CD14-positive monocyte (primary cell): ENCODE data around the gene SH3TC2. TPM values are rescaled to one million over a fixed set of nuclear protein-coding genes. Genes with fewer than 3 reads are reported as not detected.

Experiments used
- DNase-seq, 3 donors: peaks; one replicate each; pipeline ENCODE4 v3.0.0-alpha.2; 2011 to 2022
- H2AFZ ChIP-seq: 2 replicates; pipeline ENCODE4 v1.6.0; 2012; ENCODE audit warnings: mild to moderate bottlenecking, low read depth, low read length, inconsistent platforms; ENCODE audit not compliant: insufficient read depth, poor library complexity, severe bottlenecking
- H3K27ac ChIP-seq, 2 donors: 1 replicate in 1 of 2; 2 replicates in 1 of 2; pipeline ENCODE4 v1.5.1; 2012 to 2013; ENCODE audit warnings: low read length in 2 of 2, control low read depth in 1 of 2, inconsistent platforms in 1 of 2, low read depth in 1 of 2, mild to moderate bottlenecking in 1 of 2
- H3K27me3 ChIP-seq, 2 donors: one replicate each; pipeline versions ENCODE4 v1.6.0 to v1.6.1; 2011 to 2013; ENCODE audit warnings: low read length in 2 of 2; ENCODE audit not compliant: control insufficient read depth in 2 of 2, insufficient read depth in 2 of 2
- H3K36me3 ChIP-seq, 2 donors: replicated peaks in 1 of 2; 1 replicate in 1 of 2; 2 replicates in 1 of 2; pipeline versions ENCODE4 v1.5.1 to v1.6.1; 2012 to 2013; ENCODE audit warnings: low read length in 2 of 2, control low read depth in 1 of 2, inconsistent platforms in 1 of 2, mild to moderate bottlenecking in 1 of 2; ENCODE audit not compliant: insufficient read depth in 2 of 2, control insufficient read depth in 1 of 2
- H3K4me1 ChIP-seq, 2 donors: 1 replicate in 1 of 2; 2 replicates in 1 of 2; pipeline versions ENCODE4 v1.5.1 to v1.6.1; 2012 to 2013; ENCODE audit warnings: low read length in 2 of 2, control low read depth in 1 of 2, inconsistent platforms in 1 of 2, mild to moderate bottlenecking in 1 of 2, moderate library complexity in 1 of 2; ENCODE audit not compliant: insufficient read depth in 2 of 2, control insufficient read depth in 1 of 2
- H3K4me2 ChIP-seq: replicated peaks from 2 replicates; pipeline ENCODE3; 2012; ENCODE audit warnings: low read length, moderate library complexity, mild to moderate bottlenecking; ENCODE audit not compliant: poor library complexity, severe bottlenecking; ENCODE audit errors: extremely low read depth
- H3K4me3 ChIP-seq, 3 experiments: fragments of 200-600 bp in 1 of 3; sonication (generic) in 1 of 3; replicated peaks in 1 of 3; 1 replicate in 2 of 3; 2 replicates in 1 of 3; pipeline ENCODE4 v1.5.1; 2011 to 2013; ENCODE audit warnings: low read length in 3 of 3, mild to moderate bottlenecking in 3 of 3, control low read depth in 2 of 3, low read depth in 2 of 3, inconsistent platforms in 1 of 3, moderate library complexity in 1 of 3
- H3K79me2 ChIP-seq: 2 replicates; pipeline ENCODE4 v1.6.0; 2012; ENCODE audit warnings: mild to moderate bottlenecking, control low read depth, inconsistent platforms, low read length, moderate library complexity; ENCODE audit not compliant: insufficient read depth
- H3K9ac ChIP-seq: 2 replicates; pipeline ENCODE4 v1.6.0; 2017; ENCODE audit warnings: low read length, mild to moderate bottlenecking; ENCODE audit not compliant: insufficient read depth, poor library complexity, severe bottlenecking
- H3K9me3 ChIP-seq, 2 donors: replicated peaks in 1 of 2; 1 replicate in 1 of 2; 2 replicates in 1 of 2; pipeline versions ENCODE4 v1.5.1 to v1.6.1; 2012 to 2013; ENCODE audit warnings: low read length in 2 of 2, control low read depth in 1 of 2; ENCODE audit not compliant: control insufficient read depth in 1 of 2, insufficient read depth in 1 of 2
- H4K20me1 ChIP-seq: 2 replicates; pipeline ENCODE4 v1.6.0; 2012; ENCODE audit warnings: mild to moderate bottlenecking, low read length, control low read depth, moderate library complexity; ENCODE audit not compliant: insufficient read depth
- H3K27ac Mint-ChIP-seq, 7 donors: one replicate each; pipeline ENCODE4 v1.8.0; 2020; ENCODE audit warnings: mild to moderate bottlenecking in 7 of 7, mixed read lengths in 7 of 7, moderate library complexity in 6 of 7, inconsistent platforms in 2 of 7
- H3K27me3 Mint-ChIP-seq, 3 donors: one replicate each; pipeline ENCODE4 v1.8.0; 2021 to 2022; ENCODE audit warnings: low read depth in 3 of 3, mild to moderate bottlenecking in 3 of 3, mixed read lengths in 3 of 3, moderate library complexity in 3 of 3, inconsistent platforms in 1 of 3
- H3K36me3 Mint-ChIP-seq, 2 donors: one replicate each; pipeline ENCODE4 v1.8.0; 2020; ENCODE audit warnings: mixed read lengths in 2 of 2, inconsistent platforms in 1 of 2, mild to moderate bottlenecking in 1 of 2
- H3K4me1 Mint-ChIP-seq: one replicate; pipeline ENCODE4 v1.8.0; 2020; ENCODE audit warnings: mild to moderate bottlenecking, mixed read lengths
- H3K4me3 Mint-ChIP-seq, 2 donors: one replicate each; pipeline ENCODE4 v1.8.0; 2020; ENCODE audit warnings: mild to moderate bottlenecking in 2 of 2, mixed read lengths in 2 of 2, moderate library complexity in 1 of 2
- H3K9me3 Mint-ChIP-seq, 7 donors: one replicate each; pipeline ENCODE4 v1.8.0; 2020 to 2022; ENCODE audit warnings: mixed read lengths in 7 of 7, mild to moderate bottlenecking in 6 of 7, moderate library complexity in 6 of 7, inconsistent platforms in 2 of 7
- WGBS: methylation state at CpG from one replicate; pipeline ENCODE4 v1.1.5; 2013; ENCODE audit warnings: missing lambda C conversion rate; ENCODE audit not compliant: insufficient coverage; 5-methylcytosine and 5-hydroxymethylcytosine counted together
- intact Hi-C, 2 donors: fragments of 100-400 bp; cut with micrococcal nuclease; formaldehyde crosslinking; loops; one replicate each; pipeline versions ENCODE4 v1.15.0 to v1.15.1; 2023
- polyA plus RNA-seq, 3 donors: library from polyadenylated mRNA; depleted of rRNA in 1 of 3; unstranded in 2 of 3; stranded (reverse) in 1 of 3; fragments of 300-500 nt in 2 of 3; fragments of >200 nt in 1 of 3; fragmentation: Illumina TruSeq in 2 of 3; gene quantifications; 1 replicate in 2 of 3; 2 replicates in 1 of 3; pipeline ENCODE4 v1.2.3, GENCODE V29; 2012 to 2021
- TF ChIP-seq, protein P1 (sequence below): fragments of 200-600 bp; IDR thresholded peaks from one replicate; pipeline ENCODE4 v1.8.0; 2022; ENCODE audit warnings: antibody characterized with exemption, mild to moderate bottlenecking

Gene SH3TC2
- polyA plus RNA-seq, 3 donors, result 0.01 to 0.30 (median 0.14) TPM

DNA sequence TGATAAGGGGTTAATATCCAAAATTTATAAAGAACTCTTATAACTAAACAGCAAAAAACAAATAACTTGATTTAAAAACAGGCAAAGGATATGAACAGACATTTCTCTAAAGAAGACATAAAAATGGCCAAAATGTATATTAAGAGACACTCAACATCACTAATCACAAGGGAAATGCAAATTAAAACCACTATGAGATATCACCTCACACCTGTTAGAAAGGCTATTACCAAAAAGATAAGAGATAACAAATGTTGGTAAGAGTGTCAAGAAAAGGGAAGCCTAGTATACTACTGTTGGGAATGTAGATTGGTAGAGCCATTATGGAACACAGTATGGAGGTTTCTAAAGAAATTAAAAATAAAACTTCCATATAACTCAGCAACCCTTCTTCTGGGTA lies 19.4 kb upstream of the SH3TC2 start:
- H3K4me3 Mint-ChIP-seq, result no peak overlapping the region
- intact Hi-C loops, result no loop called here

DNA sequence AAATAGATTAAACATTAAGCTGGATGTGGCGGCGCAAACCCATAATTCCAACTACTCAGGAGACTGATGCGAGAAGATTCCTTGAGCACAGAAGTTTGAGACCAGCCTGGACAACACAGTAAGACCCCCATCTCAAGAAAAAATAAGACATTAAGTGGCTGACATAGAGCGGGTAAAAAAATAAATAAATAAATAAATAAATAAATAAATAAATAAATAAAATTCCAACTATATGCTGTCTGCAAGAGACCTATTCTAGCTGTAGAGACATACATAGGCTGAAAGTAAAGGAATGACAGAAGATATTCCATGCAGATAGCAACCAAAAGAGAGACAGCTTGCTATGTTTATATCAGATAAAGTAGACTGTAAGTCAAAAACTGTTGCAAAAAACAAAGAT lies 17.4 kb upstream of the SH3TC2 start:
- Histone ChIP-seq H4K20me1 (no peaks in the 10 kb centered on the region), H3K4me3 (no peak overlapping the region), H3K9me3 (no peaks in the 10 kb centered on the region), H3K79me2 (no peaks in the 10 kb centered on the region), H3K9ac (no peak overlapping the region), H3K27ac (no peak overlapping the region), H2AFZ (no peak overlapping the region), H3K27me3 (no peaks in the 10 kb centered on the region), H3K4me1 (no peaks in the 10 kb centered on the region), H3K4me2 (no peak overlapping the region), H3K36me3 (no peaks in the 10 kb centered on the region)
- no peak overlapping the region for H3K4me3 Mint-ChIP-seq
- H3K36me3 Mint-ChIP-seq, result peaks cover 0 to 2% of the 10 kb centered on the region in 2 donors
- peaks cover 0 to 4% (median 0%) of the 10 kb centered on the region in 7 donors for H3K9me3 Mint-ChIP-seq
- no peak overlapping the region for H3K27ac Mint-ChIP-seq
- no peaks in the 10 kb centered on the region for H3K4me1 Mint-ChIP-seq
- TF ChIP-seq, protein P1, sequence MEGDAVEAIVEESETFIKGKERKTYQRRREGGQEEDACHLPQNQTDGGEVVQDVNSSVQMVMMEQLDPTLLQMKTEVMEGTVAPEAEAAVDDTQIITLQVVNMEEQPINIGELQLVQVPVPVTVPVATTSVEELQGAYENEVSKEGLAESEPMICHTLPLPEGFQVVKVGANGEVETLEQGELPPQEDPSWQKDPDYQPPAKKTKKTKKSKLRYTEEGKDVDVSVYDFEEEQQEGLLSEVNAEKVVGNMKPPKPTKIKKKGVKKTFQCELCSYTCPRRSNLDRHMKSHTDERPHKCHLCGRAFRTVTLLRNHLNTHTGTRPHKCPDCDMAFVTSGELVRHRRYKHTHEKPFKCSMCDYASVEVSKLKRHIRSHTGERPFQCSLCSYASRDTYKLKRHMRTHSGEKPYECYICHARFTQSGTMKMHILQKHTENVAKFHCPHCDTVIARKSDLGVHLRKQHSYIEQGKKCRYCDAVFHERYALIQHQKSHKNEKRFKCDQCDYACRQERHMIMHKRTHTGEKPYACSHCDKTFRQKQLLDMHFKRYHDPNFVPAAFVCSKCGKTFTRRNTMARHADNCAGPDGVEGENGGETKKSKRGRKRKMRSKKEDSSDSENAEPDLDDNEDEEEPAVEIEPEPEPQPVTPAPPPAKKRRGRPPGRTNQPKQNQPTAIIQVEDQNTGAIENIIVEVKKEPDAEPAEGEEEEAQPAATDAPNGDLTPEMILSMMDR, result no peak
- no CpG with 5 or more reads among the region's 4 CpGs for WGBS
- DNase-seq, result no peak
- intact Hi-C loops, result no loop called here
- H3K27me3 Mint-ChIP-seq, result peaks cover 0 to 2% (median 0%) of the 10 kb centered on the region in 3 donors

More for the DNA sequence above, 19.4 kb upstream of the SH3TC2 start:
- Mint-ChIP-seq H3K27me3 (peaks cover 0 to 7% (median 0%) of the 10 kb centered on the region in 3 donors), H3K36me3 (no peaks in the 10 kb centered on the region), H3K4me1 (no peaks in the 10 kb centered on the region), H3K27ac (no peak overlapping the region), H3K9me3 (peaks cover 0 to 4% (median 0%) of the 10 kb centered on the region in 7 donors)
- no peak for DNase-seq
- Histone ChIP-seq H3K4me1 (no peaks in the 10 kb centered on the region), H3K27ac (no peak overlapping the region), H3K9me3 (no peaks in the 10 kb centered on the region), H3K27me3 (no peaks in the 10 kb centered on the region), H3K36me3 (no peaks in the 10 kb centered on the region), H3K79me2 (no peaks in the 10 kb centered on the region), H2AFZ (no peak overlapping the region), H3K9ac (no peak overlapping the region), H3K4me3 (no peak overlapping the region), H4K20me1 (no peaks in the 10 kb centered on the region), H3K4me2 (no peak overlapping the region)
- TF ChIP-seq, protein P1, result no peak
